Left colon (tissue), 2 donors: Measurements from ENCODE around the gene RPTOR. TPM values are rescaled to one million over a fixed set of nuclear protein-coding genes. Genes with fewer than 3 reads are reported as not detected.
"Not testable (repeated sequence)": the region's sequence is repeated elsewhere in the genome, so short reads cannot be mapped to it uniquely, and the experiment has no call there.

Experiments
- ATAC-seq: fragments of 200-7000 bp; cut with Tn5 transposase; one replicate; pipeline ENCODE4 v1.9.1; 2020; ENCODE audit warnings: mild to moderate bottlenecking, moderate library complexity
- DNase-seq, 2 donors: peaks; one replicate each; pipeline ENCODE4 v3.0.0-alpha.2; 2020
- intact Hi-C, 2 donors: fragments of 100-400 bp; cut with DNase I in 1 of 2; cut with micrococcal nuclease in 1 of 2; formaldehyde crosslinking; loops; one replicate each; pipeline versions ENCODE4 v1.11.2 to v1.14.0; 2022; cut with DNase I, micrococcal nuclease
- total RNA-seq, 2 donors: library from RNA; stranded (reverse); fragmentation: NEBNext Ultra II Directional; extraction: Animal tissue kit (Norgen Biotek cat#: 25700); gene quantifications; one replicate each; pipeline ENCODE4 v1.2.1, GENCODE V29; 2021
- donor health status: DM: no; HTN: no; CAD: no.
- donor health status: DM: yes; HTN: yes; CAD: no.

The RPTOR gene
- total RNA-seq, 2 donors from 2014 or later: 33.4 to 35.7 TPM

DNA sequence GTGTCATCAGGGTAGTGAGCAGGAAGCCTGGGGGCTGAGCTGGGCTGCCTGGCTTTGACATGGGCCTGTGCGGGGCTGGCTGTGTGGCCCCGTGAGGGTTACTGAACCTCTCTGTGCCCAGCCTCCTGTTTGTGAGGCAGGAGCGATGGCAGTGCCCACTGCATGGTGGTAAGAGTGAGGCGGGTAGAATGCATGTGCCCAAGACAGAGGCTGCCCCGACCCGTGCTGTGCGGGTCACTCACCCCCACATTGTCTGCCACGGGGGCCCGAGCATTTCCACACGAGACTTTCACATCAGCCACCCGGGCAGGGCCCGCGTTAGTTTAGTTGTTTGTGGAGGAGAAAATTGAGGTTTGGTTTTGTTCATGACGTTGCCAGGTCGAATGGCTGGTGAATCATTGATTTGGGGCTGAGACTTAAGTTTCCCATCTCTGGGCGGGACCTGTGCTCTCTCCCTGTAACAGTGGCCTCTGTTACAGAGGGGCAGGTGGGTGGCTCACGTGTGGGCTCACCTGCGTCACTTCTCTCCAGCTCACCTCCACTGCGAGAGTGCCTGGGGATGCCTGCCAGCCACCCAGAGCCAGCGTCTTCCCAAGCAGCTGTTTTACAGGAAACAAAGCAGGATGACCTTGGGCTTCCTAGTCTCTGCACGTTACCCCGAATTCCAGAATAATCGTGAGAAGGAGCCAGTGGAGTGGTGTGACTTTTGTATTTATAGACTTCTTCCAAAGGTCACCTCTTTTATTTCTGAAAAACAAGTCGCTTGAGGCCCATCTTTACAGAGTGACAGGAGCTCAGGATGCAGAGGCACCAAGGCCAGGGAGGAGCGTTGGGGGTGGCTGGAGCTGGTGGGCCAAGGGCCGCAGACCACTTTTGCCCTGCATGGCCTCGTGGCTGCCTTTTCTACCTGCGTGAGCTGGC is 150.6 kb downstream of the RPTOR start:
- DNase-seq (no peak), ATAC-seq (peak; percentile 73)
- intact Hi-C loops: no loop called here

DNA sequence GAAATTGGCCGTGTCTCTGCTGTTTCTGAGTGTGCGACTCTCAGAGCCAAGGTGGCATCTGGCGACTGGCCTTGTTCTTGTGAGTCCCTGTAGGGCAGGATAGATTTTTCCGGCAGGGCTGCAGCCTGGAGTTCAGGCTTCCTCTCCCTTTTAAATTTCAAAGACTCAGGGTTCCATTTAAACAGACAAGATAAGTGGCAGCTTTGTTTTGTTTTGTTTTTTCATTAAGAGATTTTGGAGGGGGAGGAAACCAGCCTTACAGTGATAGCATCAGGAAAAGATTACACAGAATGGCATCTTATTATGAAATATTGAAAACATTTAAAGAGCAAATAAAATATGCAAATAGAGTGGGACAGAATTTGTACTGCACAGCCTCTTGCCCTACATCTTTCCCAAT is 151.3 kb downstream of the RPTOR start:
- intact Hi-C loops: no loop called here
- ATAC-seq: no peak
- no peak for DNase-seq

DNA sequence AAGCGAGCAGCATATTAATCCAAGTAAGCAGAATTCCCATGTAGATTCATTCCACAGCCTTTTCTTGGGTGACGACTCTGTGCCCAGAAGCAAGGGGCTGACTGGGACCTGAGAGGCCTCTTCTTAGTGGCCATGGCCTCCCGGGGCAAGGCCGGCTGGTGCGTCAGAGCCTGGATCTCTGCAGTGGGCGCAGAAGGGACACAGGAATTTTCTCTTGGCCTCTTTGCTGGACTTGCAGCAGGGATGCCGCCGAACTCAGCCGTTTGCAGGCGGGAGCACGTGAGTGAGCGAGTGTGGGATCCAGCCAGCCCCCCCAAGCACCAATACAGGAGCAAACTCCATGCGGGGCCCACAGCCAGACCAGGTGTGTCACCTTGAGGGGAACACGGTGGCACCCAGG is 151.8 kb downstream of the RPTOR start:
- DNase-seq: no peak
- ATAC-seq: no peak
- intact Hi-C loops: no loop called here

DNA sequence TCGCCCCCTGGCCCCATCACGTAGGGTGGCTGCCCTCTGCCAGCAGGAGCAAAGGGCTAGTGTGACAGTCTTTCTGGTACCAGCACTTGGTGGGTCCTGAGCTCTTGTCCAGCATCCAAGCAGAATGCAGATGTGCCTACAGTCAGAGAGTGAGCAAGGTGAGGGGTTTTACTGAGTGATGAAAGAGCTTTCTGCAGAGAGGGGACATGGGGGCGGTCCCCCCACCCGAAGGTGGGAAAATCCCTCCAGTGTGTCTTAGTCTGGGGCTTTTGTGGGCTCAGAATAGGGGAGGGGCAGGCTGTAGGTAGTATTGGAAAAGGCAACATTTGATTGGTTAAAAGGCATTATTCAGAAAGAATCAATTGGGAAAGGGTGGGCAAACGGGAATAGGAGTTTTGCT is 152.3 kb downstream of the RPTOR start:
- no peak for DNase-seq
- intact Hi-C loops: no loop called here
- ATAC-seq: no peak

DNA sequence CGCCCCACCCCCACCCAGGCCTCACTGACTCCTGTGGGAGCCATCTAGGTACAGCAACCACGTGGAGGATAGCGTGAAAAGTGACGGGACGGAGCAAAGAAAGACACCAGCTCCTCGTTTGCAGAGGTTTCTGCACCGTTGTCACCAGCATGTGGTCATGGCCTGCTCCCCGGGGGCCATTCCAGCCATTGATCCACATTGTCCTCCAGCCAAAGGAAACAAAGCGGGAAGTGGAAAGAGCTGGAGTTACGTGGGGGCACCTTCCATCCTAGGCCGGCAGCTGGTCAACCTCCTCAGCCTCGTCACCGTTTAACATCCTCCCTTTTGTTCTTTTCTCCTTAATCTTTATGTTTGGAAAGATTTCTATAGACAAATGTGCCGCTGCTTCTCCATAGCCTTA is 153.7 kb downstream of the RPTOR start:
- intact Hi-C loops: no loop called here
- no peak for DNase-seq
- no peak for ATAC-seq

DNA sequence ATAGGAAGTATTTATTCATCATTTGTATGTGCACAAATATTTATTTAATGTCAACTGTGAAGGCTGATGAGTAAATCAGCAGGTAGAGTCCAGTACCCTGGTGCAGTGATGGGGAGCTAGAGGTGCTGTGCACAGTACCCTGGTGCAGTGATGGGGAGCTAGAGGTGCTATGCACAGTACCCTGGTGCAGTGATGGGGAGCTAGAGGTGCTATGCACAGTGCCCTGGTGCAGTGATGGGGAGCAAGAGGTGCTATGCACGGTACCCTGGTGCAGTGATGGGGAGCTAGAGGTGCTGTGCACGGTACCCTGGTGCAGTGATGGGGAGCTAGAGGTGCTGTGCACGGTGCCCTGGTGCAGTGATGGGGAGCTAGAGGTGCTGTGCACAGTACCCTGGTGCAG is 154.6 kb downstream of the RPTOR start:
- ATAC-seq, DNase-seq, intact Hi-C loops: not testable (repeated sequence)

DNA sequence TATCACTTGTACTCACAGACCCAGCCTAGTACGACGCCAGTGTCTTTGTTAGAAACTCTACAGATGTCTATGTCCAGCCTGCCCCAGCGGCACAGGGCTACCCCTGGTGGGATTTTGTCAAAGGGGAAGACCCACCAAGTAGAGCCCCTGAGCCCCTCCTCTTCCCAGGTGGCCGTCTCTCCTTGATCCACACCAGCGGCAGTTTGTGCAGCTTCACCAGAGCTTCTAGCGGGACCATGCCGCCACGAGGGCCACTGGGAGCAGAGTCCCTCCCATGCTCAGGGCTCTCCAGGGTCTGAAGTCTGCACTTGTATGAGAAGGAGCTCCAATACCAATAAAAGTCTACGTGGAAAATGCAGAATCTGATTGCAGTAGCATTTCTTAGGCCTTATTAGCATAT is 157.1 kb downstream of the RPTOR start:
- intact Hi-C loops: no loop called here
- DNase-seq (no peak), ATAC-seq (no peak)

DNA sequence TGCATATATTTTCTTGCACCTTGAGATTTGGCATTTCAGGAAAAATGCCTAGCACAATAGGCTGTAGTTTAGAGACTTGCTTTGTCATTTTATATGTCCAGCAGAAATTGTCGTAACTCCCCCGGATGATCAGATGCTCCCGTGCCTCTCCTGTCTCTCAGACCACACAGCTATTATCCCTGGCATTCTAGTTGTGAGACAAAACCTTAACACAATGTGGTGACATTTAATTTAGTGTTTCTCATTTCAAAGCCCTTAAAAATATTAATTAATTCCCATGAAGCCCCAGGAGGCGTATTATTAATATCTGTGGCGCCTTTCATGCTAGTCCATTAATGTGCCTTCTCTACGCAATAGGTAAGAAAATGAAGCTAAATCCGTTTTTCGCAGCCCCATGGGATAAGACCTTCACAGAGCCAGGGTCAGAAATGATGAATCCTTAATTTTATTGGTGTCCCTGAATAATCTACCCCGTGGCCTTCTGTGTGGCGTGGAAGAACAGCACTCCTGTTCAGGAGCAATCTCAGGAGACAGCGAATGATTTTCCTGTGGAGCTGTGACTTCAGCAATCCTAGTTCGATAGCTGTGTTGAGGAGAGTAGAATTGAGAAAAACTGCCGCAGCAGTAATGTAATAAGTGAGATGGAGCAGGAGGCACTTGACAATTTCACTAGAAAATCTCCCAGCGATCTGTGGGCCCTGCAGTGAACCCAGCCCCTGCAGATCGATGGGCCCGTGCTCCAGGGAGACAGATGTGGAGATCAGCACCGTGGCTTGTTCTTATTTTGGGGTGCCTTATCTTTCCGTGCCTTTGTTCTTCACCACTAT is 157.9 kb downstream of the RPTOR start:
- DNase-seq: no peak
- no peak for ATAC-seq
- intact Hi-C loops: no loop called here

DNA sequence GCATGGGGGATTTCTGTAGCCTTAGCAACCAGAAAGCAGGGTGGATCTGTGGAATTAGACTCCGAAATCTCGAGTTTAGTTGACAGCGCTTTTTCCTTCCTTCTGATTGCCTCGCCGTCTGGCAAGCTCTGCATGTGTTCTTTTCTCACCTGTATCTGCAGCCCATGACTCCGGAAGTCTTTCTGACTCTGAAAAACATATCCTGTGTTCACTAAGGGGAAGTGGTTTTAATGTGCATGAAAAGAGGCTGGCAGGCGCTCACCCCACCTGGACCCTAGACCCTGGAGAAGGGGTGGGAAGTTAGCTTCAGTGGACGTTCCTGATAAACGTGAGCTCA is 158.5 kb downstream of the RPTOR start:
- no peak for ATAC-seq
- DNase-seq: no peak
- intact Hi-C loops: no loop called here

DNA sequence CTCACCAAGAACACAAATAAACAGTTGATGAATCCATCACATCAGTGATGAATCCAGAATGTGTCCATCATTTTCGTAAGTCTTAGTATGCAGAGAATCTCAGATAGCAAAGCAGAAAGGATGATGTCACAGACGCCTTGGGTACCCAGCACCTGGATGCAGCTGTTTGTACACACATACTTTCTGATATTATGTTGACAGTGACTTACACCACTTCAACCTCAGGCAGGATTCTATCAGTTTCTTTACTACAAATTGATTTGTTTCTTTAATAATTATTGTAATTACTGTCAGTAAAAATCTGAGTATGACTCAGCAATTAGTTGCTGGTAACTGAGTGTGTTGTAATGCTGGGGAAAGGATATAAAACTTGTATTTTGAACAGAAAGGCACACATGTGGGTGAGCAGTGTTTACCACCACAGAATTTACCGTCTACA is 159.8 kb downstream of the RPTOR start:
- intact Hi-C loops: no loop called here
- ATAC-seq (no peak), DNase-seq (no peak)

DNA sequence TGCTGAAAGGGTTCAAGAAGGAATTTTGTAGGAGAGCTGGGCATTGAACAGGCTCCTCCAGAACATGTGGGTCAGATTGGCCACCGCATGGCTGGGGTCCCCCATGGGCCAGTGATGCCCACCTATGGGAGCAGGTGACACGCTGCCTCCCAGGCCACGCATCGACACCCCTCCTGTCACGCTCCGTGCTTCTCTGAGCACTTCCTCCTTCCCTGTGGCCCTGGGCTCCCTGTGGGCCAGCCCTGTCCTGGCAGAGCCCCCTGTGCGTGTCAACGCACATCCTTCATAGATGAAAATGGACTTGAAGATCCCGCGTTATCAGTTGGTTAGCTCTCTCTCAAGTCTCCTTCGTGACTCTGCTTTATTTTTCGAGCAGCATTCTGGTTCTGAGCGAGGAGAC is 160.3 kb downstream of the RPTOR start:
- ATAC-seq (no peak), DNase-seq (no peak)
- intact Hi-C loops: no loop called here

DNA sequence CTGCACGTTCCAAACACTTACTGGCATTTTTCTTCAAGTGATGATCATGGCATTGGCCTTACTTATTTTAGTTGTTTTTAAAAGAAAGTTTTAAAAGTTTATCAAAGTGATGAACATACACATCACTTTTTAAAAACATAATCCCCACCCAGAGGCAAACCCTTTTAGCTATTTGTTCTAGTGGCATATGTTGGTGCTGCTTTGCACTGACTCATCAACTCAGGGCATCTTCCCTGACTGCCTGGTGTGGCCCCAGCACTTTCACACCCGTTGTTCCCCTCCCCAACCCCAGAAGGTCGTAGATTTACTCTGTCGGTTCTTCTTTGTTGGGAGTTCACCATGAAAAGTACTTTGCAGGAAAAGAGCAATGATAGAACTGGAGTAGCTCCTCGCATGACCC is 161.3 kb downstream of the RPTOR start:
- no peak for DNase-seq
- intact Hi-C loops: no loop called here
- no peak for ATAC-seq

DNA sequence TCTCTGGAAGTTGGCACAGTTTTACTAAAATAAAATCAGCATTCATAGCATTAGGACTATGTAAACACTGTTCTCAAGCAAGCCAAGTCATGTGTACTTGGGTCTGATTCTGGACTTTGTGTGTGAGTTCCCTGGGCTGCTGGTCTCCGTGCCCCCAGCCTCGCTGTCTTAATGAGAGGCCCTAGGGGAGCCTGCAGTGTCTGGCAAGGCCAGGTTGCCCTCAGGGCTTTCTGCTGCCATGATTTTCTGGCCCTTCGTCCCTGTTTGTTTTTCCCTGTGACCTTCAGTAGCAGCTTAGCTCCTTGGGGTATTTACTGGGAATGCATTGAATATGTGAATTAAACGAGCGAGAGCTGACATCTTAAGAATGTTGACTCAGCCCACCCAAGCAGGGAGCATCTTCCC is 161.8 kb downstream of the RPTOR start:
- DNase-seq (no peak), ATAC-seq (no peak)
- intact Hi-C loops: no loop called here

DNA sequence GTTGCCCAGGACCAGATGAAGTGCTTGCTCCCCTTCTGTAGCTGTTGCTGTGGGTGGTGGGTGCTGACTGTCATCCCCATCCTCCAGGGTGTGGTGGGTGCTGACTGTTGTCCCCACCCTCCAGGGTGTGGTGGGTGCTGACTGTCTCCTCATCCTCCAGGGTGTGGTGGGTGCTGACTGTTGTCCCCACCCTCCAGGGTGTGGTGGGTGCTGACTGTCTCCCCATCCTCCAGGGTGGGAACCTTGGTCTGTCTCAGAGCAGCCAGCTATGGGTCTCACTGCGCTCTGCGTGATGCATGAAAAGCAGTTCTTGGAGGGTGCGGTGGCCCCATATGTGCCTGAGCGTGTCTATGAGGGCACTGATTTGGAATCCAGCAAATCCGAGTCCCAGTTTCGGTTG is 163.8 kb downstream of the RPTOR start:
- no peak for ATAC-seq
- no peak for DNase-seq
- intact Hi-C loops: no loop called here

DNA sequence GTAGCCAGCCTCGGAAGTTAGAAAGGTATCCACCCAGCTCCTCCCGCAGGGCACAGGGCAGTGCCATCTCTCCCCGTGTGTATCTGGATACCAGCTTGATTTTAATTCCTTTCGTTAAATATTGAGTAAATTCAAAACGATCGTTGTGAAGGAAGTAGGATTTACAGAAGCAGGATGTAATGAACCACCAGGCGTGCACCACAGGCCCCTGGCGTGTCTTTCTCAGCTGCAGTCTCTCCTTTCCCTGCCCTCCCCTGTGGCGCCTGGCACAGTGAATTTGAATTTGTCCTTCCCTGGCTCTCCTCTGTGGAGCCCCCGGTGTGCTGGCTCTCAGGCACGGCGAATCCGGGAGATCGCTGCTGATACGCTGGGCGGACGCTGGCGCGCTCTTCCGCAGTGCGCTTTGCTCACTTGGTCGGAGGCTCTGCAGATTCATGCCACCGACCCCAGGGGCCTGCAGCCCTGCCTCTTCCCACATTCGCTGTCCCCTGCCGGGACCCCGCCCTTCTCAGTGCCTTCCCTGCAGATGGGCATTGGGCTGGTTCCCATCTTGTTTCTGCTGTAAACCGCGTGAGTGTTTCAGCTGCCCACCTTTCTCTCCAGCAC is 164.6 kb downstream of the RPTOR start:
- intact Hi-C loops: no loop called here
- ATAC-seq (no peak), DNase-seq (no peak)

DNA sequence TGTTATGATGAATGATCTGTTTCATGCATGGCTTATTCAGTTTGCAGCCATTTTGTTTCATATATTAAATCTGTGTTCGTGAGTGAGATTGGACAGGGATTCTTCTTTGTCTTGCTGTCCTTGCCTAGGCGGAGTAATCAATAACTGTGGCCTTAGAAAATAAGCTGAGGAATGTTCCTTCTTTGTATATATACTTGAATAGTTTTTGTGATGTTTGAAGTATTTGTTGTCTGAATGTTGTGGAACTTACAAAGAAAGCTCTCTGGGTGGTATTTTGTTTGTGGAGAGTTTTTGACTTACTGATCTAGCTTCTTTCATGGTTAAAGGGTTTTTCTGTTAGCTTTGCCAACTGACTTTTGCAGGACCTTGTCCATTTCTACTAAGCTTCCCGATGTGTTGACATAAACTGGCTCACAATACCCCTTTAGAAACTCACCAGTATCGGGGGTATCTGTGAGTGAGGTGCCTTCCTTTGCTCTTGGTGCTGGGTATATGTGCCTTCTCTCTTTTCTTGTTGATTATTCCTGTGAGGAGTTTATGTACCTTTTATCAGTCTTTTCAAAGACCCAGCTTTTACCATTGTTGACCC is 166.2 kb downstream of the RPTOR start:
- no peak for ATAC-seq
- DNase-seq: no peak
- intact Hi-C loops: no loop called here

DNA sequence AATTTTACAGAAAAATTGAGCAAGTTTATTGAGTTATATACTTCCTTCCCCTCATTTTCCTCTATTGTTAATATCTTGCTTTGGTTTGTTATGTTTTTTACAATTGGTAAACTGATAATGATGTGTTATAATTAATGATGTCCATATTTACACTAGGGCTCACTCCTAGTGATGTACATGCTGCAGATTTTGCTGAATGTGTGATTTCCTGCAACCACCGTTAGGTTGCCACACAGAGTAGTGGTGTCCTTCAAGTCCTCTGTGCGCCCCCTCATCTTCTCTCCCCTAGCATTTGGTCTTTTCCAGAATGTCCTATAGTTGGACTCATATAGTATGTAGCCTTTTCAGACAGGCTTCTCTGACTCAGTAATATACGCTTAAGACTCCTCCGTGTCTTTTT is 167.5 kb downstream of the RPTOR start:
- no peak for DNase-seq
- ATAC-seq: no peak
- intact Hi-C loops: no loop called here

DNA sequence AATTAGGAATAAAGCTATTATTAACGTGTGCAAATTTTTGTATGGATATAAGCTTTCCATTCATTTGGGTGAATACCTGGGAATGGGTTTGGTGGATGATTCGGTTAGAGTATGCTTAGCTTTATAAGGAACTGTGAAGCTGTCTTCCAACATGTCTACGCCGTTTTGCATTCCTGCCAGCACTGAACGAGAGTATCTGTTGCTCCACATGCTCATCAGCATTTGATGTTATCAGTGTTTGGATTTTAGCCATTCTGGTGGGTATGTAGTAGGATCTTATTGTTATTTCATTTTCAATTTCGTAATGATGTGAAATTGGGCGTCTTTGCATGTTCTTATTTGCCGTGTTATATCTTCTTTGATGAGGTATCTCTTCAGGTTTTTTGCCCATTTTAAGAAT is 168.0 kb downstream of the RPTOR start:
- DNase-seq (no peak), ATAC-seq (no peak)
- intact Hi-C loops: no loop called here

DNA sequence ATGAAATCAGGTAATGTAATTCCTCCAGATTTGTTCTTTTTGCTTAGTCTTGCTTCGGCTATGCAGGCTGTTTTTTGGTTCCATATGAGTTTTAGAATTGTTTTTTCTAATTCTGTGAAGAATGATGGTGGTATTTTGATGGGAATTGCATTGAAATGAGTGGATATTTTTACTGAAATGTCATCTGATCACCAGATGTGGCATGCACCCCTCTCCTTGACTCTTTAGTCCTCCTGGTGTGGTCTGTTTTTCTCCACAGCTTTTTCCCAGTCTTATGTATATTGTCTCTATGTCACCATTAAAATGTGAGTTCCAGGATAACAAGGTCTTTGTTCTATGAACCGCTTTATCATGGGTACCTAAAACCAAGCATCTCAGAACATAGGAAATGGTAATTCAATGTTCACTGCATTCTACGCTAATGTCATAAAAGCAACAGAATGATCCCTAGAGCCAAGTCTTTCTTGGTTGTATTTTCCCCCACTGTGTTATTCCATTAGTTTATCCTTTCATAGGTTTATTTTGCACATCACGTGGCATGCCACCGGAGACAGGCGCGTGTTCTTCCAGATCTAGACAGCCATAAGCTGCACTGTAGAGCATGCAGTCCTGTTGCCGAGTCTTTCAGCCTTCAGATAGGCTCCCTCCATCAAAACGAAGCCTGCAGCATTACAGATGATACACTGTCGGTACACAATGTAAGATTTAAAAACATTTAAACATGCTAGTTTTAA is 172.5 kb downstream of the RPTOR start:
- intact Hi-C loops: no loop called here
- DNase-seq (no peak), ATAC-seq (no peak)
